Measurements from ENCODE around the gene GPLD1.

GRCh38 chr6:24513602-24514001 lies 24.2 kb upstream of the GPLD1 start:
- TF ChIP-seq POLR2A (IDR thresholded peaks at IDR 0.05), result no peak
- TF ChIP-seq, protein P1, sequence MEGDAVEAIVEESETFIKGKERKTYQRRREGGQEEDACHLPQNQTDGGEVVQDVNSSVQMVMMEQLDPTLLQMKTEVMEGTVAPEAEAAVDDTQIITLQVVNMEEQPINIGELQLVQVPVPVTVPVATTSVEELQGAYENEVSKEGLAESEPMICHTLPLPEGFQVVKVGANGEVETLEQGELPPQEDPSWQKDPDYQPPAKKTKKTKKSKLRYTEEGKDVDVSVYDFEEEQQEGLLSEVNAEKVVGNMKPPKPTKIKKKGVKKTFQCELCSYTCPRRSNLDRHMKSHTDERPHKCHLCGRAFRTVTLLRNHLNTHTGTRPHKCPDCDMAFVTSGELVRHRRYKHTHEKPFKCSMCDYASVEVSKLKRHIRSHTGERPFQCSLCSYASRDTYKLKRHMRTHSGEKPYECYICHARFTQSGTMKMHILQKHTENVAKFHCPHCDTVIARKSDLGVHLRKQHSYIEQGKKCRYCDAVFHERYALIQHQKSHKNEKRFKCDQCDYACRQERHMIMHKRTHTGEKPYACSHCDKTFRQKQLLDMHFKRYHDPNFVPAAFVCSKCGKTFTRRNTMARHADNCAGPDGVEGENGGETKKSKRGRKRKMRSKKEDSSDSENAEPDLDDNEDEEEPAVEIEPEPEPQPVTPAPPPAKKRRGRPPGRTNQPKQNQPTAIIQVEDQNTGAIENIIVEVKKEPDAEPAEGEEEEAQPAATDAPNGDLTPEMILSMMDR (IDR thresholded peaks at IDR 0.05), result no peak
- no peak for TF ChIP-seq POLR2AphosphoS5 (IDR thresholded peaks at IDR 0.05; ENCODE audit: insufficient read depth in 1 of 2, low read depth in 1 of 2)

All from vagina (tissue), 2 donors.